Ovary (tissue), 9 donors: ENCODE results near the gene P2RX6. TPM values are rescaled to one million over a fixed set of nuclear protein-coding genes. Genes with fewer than 3 reads are reported as not detected.

Experiments used
- DNase-seq, 5 donors: peaks; one replicate each; pipeline ENCODE4 v3.0.0-alpha.2; 2019 to 2020
- H3K27ac ChIP-seq, 2 donors: fragments of 200-600 bp; one replicate each; pipeline versions ENCODE4 v1.5.1 to v1.8.0; 2019 to 2022
- H3K27me3 ChIP-seq: fragments of 200-600 bp; one replicate; pipeline ENCODE4 v1.8.0; 2022
- H3K36me3 ChIP-seq: fragments of 200-600 bp; sonication (generic); one replicate; pipeline ENCODE4 v1.5.1; 2019
- H3K4me1 ChIP-seq: one replicate; pipeline ENCODE4 v1.8.1; 2013; ENCODE audit warnings: mild to moderate bottlenecking, moderate library complexity; ENCODE audit not compliant: insufficient read depth
- H3K4me3 ChIP-seq: fragments of 200-600 bp; sonication (generic); one replicate; pipeline ENCODE4 v1.5.1; 2017
- H3K9me3 ChIP-seq, 2 donors: fragments of 200-600 bp in 1 of 2; sonication (generic) in 1 of 2; one replicate each; pipeline versions ENCODE4 v1.5.1 to v1.8.1; 2013 to 2019; ENCODE audit warnings: mild to moderate bottlenecking in 1 of 2, moderate library complexity in 1 of 2
- CTCF ChIP-seq, 3 donors: fragments of 450-650 bp in 2 of 3; fragments of 200-600 bp in 1 of 3; IDR thresholded peaks; one replicate each; pipeline versions ENCODE4 v1.5.1 to v1.8.0; 2016 to 2022; ENCODE audit warnings: antibody characterized with exemption in 3 of 3, mild to moderate bottlenecking in 1 of 3
- EP300 ChIP-seq: sonication (generic); formaldehyde crosslinking; IDR thresholded peaks from one replicate; pipeline ENCODE4 v1.6.1; 2017; ENCODE audit warnings: antibody characterized with exemption
- POLR2A ChIP-seq: fragments of 450-650 bp; IDR thresholded peaks from one replicate; pipeline ENCODE4 v1.6.1; 2017; ENCODE audit warnings: antibody characterized with exemption, mild to moderate bottlenecking, moderate library complexity
- WGBS, 3 donors: extraction: QIAGEN DNeasy Blood & Tissue Kit in 1 of 3; methylation state at CpG; one replicate each; pipeline versions ENCODE4 v1.1.5 to v1.1.7; 2013 to 2017; 5-methylcytosine and 5-hydroxymethylcytosine counted together
- intact Hi-C, 4 donors: fragments of 100-400 bp; cut with DNase I; formaldehyde crosslinking; loops; one replicate each; pipeline versions ENCODE4 v1.11.0 to v1.15.1; 2022 to 2023
- polyA plus RNA-seq, 2 donors: library from polyadenylated mRNA; stranded (reverse); fragments of 200-250 nt in 1 of 2; fragments of 350-450 nt in 1 of 2; fragmentation: Illumina TruSeq in 1 of 2; extraction: RNeasy Lipid Tissue Mini Kit (QIAGEN cat#74804) in 1 of 2; gene quantifications; one replicate each; pipeline ENCODE4 v1.2.3, GENCODE V29; 2013 to 2014
- total RNA-seq, 7 donors: library from RNA; depleted of rRNA in 2 of 7; stranded (reverse); fragments of >200 nt in 2 of 7; fragmentation: NEBNext Ultra II Directional in 3 of 7; extraction: Animal tissue kit (Norgen Biotek cat#: 25700) in 3 of 7; gene quantifications; one replicate each; pipeline versions ENCODE4 v1.1.0 to v1.2.4, GENCODE V29; 2016 to 2023
- donor health status: DM: no; HTN: no; CAD: no; lungs with moderate emphysema.
- donor health status: DM: no; HTN: no; CAD: no.
- donor health status: Bipolar disorder and iron deficiency.
- donor health status: DM: yes; HTN: yes; CAD: no.
- donor health status: DM: no; HTN: no; CAD: no.
- donor health status: DM: yes; HTN: yes; CAD: no.

P2RX6 gene
- total and polyA plus RNA-seq, 9 donors: 0.47 to 1.6 (median 1.0) TPM

DNA sequence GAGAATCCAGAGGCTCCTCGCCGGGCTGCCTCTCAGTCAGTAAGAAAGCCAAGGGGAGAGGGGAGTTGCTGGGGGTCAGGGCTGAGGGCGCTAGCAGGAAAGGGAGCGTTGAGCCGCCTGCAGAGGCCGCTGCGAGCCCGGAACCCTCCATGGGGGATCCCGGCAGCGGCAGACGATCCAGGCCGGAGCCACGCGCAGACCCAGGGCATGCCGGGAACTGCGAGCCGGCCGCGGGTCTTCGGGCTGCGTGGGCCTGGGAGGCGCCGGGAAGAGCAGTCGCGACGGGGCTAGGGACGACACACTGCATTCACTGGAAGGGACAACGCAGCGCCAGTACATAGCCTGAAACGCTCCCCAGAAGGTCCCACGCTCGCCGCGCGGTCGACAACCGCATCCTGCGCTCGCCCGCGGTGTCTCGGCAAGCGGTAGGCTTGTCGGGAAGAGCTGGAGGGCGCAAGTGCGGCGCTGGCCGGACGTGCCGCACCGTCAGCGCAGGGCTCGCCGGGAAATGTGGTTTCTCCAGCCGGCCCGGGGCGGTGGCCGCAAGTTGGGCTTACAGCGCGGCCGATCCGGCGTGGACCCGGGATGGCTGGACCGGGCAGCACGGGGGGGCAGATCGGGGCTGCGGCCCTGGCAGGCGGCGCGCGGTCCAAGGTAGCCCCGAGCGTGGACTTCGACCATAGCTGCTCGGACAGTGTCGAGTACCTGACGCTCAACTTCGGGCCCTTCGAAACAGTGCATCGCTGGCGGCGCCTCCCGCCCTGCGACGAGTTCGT is 33.0 kb upstream of the P2RX6 start, which contains the start of gene LZTR1:
Gene LZTR1, plus strand, starts transcription at position 511 of the 776 bp plus-strand sequence. Its CDS starts 75 bp downstream, at position 586.
- H3K4me1 ChIP-seq: peaks cover 17% of the 10 kb centered on the region
- intact Hi-C loops: loop anchor here in 1 of 4 donors (5.0 kb wide), 1 partner anchor 65 kb away; the partner anchor contains the start of gene LRRC74B
- 0 to 1% (median 0%) methylated on average over 54 to 87 of the region's 87 CpGs for WGBS, 3 donors
- peak; percentile 81 to 88 (median 81) for DNase-seq
- peak; percentile 95 for TF ChIP-seq POLR2A
- TF ChIP-seq CTCF (IDR thresholded peaks at IDR 0.05): peak; percentile 43 to 77 (median 71)
- no peak for TF ChIP-seq EP300
- peak within 1 kb of the TSS; percentile 82 to 87 for H3K27ac ChIP-seq
- H3K27me3 ChIP-seq: no peaks in the 10 kb centered on the region
- H3K4me3 ChIP-seq: peak within 1 kb of the TSS; percentile 84
- no peaks in the 10 kb centered on the region for H3K36me3 ChIP-seq
- no peaks in the 10 kb centered on the region for H3K9me3 ChIP-seq

DNA sequence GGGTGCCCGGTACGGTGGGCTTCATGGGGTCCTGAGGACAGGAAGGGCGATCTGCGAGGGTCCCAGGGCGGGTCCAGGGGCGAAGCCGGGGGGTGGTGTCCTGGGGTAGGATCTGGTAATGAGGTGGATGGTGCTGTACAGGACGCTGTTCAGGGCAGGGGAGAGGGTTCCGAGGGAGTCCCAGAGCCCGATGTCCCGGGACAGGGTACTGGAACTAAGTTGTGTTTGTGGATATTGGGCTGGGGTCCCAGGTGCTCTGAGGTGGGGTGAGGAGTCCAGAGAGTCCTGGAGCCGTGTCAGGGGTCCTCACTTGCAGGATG is 32.4 kb upstream of the P2RX6 start:
- Histone ChIP-seq H3K27ac (peak overlapping the region in 1 of 2 donors; percentile 87), H3K27me3 (no peaks in the 10 kb centered on the region), H3K36me3 (no peaks in the 10 kb centered on the region), H3K9me3 (no peaks in the 10 kb centered on the region), H3K4me1 (peaks cover 17% of the 10 kb centered on the region), H3K4me3 (peak overlapping the region; percentile 84)
- no peak for DNase-seq
- no peak for TF ChIP-seq CTCF (IDR thresholded peaks at IDR 0.05)
- no peak for TF ChIP-seq EP300
- TF ChIP-seq POLR2A: no peak
- intact Hi-C loops: loop anchor here in 1 of 4 donors (5.0 kb wide), 1 partner anchor 65 kb away; the partner anchor contains the start of gene LRRC74B
- 0 to 1% (median 0%) methylated on average over 12 of the region's 12 CpGs for WGBS, 3 donors

DNA sequence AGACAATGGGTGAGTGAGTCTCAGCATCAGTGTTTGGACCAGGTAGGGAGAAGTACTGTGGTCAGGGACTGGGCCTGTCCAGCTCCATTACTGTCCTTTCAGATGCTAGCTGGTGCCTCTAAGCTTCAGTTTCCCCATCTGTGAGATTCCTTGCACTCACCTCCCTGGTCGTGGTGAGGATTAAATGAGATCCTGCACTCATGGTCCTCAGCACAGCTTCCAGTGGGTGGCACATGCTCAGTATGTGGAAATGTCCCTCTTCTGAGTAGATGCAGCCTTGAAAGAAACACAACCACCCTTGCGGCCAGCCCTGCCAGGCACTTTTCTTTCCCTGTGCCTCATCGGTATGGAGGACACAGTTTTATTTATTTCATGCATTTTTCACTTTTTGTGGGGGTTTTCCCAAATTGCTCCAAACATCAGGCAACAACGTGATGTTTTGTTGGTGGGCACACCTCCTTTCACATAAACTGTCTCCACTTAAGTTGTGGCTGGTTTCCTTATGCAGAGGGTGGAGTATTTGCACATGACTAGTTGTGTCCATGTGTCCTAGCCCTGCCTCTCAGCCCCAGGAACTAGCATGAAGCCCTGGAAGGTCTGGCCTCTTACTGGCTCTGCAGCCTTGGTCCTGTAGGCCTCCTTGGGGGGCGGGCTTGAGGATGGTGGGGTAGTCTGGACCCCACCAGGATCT is 31.7 kb upstream of the P2RX6 start:
- peak overlapping the region; percentile 84 for H3K4me3 ChIP-seq
- intact Hi-C loops: loop anchor here in 1 of 4 donors (5.0 kb wide), 1 partner anchor 64 kb away; the partner anchor contains the start of gene LRRC74B
- no peak overlapping the region for H3K27ac ChIP-seq

More for the DNA sequence above, 31.7 kb upstream of the P2RX6 start:
- H3K36me3 ChIP-seq: no peaks in the 10 kb centered on the region
- WGBS, 3 donors: 62 to 69% (median 65%) methylated on average over 5 of the region's 5 CpGs
- H3K27me3 ChIP-seq: no peaks in the 10 kb centered on the region
- peaks cover 17% of the 10 kb centered on the region for H3K4me1 ChIP-seq
- TF ChIP-seq EP300 (no peak), POLR2A (no peak), CTCF (IDR thresholded peaks at IDR 0.05) (no peak)
- no peaks in the 10 kb centered on the region for H3K9me3 ChIP-seq
- DNase-seq: no peak
